ENCODE measurements around the gene GRIN3B. TPM values are rescaled to one million over a fixed set of nuclear protein-coding genes. Genes with fewer than 3 reads are reported as not detected.

Gene GRIN3B
- total and polyA plus RNA-seq, 9 of the 15 experiments (the other 6 are each of a cell fraction or from before 2014, with no cell fraction given) = 0.06 to 0.95 (median 0.19) TPM; not detected in 6

- TF ChIP-seq FIP1L1 (IDR thresholded peaks at IDR 0.05; ENCODE audit: low read depth, low read length, poor library complexity, severe bottlenecking) = peak; percentile 98
- peak in 1 of 2 experiments; percentile 59; a peak in 1 of 4 replicates for TF ChIP-seq HDAC1 (IDR thresholded peaks at IDR 0.05)
- peak; percentile 97 to 98 for TF ChIP-seq NRF1 (conservative IDR thresholded peaks at IDR 0.05 in 1 of 2, IDR thresholded peaks at IDR 0.05 in 1 of 2)
- TF ChIP-seq CCNT2 (IDR thresholded peaks at IDR 0.05; ENCODE audit: borderline replicate concordance, extremely low read depth, insufficient read length, low read depth, low read length) = peak; percentile 84
- TF ChIP-seq MBD2 (IDR thresholded peaks at IDR 0.05; ENCODE audit: borderline replicate concordance, low read depth) = peak; percentile 91
- TF ChIP-seq HNRNPLL (IDR thresholded peaks at IDR 0.05; ENCODE audit: low read depth, low read length, poor library complexity, severe bottlenecking) = peak; percentile 92
- TF ChIP-seq ZBTB17 (CRISPR knock-in tag; IDR thresholded peaks at IDR 0.05) = peak; percentile 31; the same call in 1 of the 2 replicates
- peak; percentile 100 for TF ChIP-seq PKNOX1 (IDR thresholded peaks at IDR 0.05)
- TF ChIP-seq FOXK2 (conservative IDR thresholded peaks at IDR 0.05 in 1 of 2, IDR thresholded peaks at IDR 0.05 in 1 of 2; ENCODE audit: low read depth in 2 of 2) = peak in 1 of 2 experiments; percentile 44; a peak in 2 of 4 replicates
- TF ChIP-seq NFYB (IDR thresholded peaks at IDR 0.05; ENCODE audit: extremely low read depth, insufficient read length) = peak; percentile 90
- TF ChIP-seq USF2 (CRISPR knock-in tag; IDR thresholded peaks at IDR 0.05) = no peak
- no peak for TF ChIP-seq SAP30 (IDR thresholded peaks at IDR 0.05; ENCODE audit: borderline replicate concordance, insufficient read depth, low read depth, low read length, poor library complexity, severe bottlenecking)
- TF ChIP-seq FOXK1 (CRISPR knock-in tag; IDR thresholded peaks at IDR 0.05; ENCODE audit: borderline replicate concordance) = 0 out of 2 replicates have a peak, but pooled peaks have one; percentile 9
- peak; percentile 65 for TF ChIP-seq RBM22 (IDR thresholded peaks at IDR 0.05; ENCODE audit: low read depth, low read length, poor library complexity, severe bottlenecking)
- 0 out of 2 replicates have a peak, but pooled peaks have one; percentile 18 for TF ChIP-seq MXI1 (IDR thresholded peaks at IDR 0.05; ENCODE audit: low read depth, low read length)
- TF ChIP-seq ILF3 (IDR thresholded peaks at IDR 0.05; ENCODE audit: borderline replicate concordance) = no peak
- TF ChIP-seq TFAP4 (CRISPR knock-in tag; IDR thresholded peaks at IDR 0.05; ENCODE audit: borderline replicate concordance) = peak; percentile 77; the same call in 1 of the 2 replicates
- no peak for TF ChIP-seq SMAD4 (CRISPR knock-in tag; conservative IDR thresholded peaks at IDR 0.05)
- peak; percentile 98 for TF ChIP-seq RBM25 (IDR thresholded peaks at IDR 0.05; ENCODE audit: low read depth, low read length, severe bottlenecking)
- no peak for TF ChIP-seq ZNF23 (CRISPR knock-in tag; IDR thresholded peaks at IDR 0.05)
- TF ChIP-seq MNT (conservative IDR thresholded peaks at IDR 0.05) = peak; percentile 71 to 81
These were observed 39.6 kb downstream of the GRIN3B start, which contains the start of gene ABCA7 (continued) for GRCh38 chr19:1039646-1040475.

Data from K562 (cell line).